ENCODE measurements around the gene BRD3.
A peak's percentile ranks its signal among the peaks of the same experiment; 100 is the strongest.

Gene BRD3

GRCh38 chr9:134061019-134061687 lies 6.7 kb downstream of the BRD3 start:
- Mint-ChIP-seq H3K4me1 (ENCODE audit: low read depth) (peaks cover 53% of the 10 kb centered on the region), H3K36me3 (no peaks in the 10 kb centered on the region), H3K9me3 (ENCODE audit: low read depth) (no peaks in the 10 kb centered on the region), H3K27ac (peak overlapping the region; percentile 34), H3K27me3 (no peaks in the 10 kb centered on the region), H3K4me3 (no peak overlapping the region)

GRCh38 chr9:134060546-134060945 lies 7.3 kb downstream of the BRD3 start:
- no peaks in the 10 kb centered on the region for H3K9me3 Mint-ChIP-seq (ENCODE audit: low read depth)
- no peak overlapping the region for H3K4me3 Mint-ChIP-seq
- no peaks in the 10 kb centered on the region for H3K27me3 Mint-ChIP-seq
- H3K36me3 Mint-ChIP-seq: no peaks in the 10 kb centered on the region
- H3K4me1 Mint-ChIP-seq (ENCODE audit: low read depth): peaks cover 47% of the 10 kb centered on the region
- no peak overlapping the region for H3K27ac Mint-ChIP-seq

- H3K4me1 Mint-ChIP-seq (ENCODE audit: low read depth): peaks cover 45% of the 10 kb centered on the region
These were observed 8.0 kb downstream of the BRD3 start for GRCh38 chr9:134059661-134060395.

GRCh38 chr9:134059188-134059641 lies 8.6 kb downstream of the BRD3 start:
- Mint-ChIP-seq H3K36me3 (no peaks in the 10 kb centered on the region), H3K9me3 (ENCODE audit: low read depth) (no peaks in the 10 kb centered on the region), H3K4me1 (ENCODE audit: low read depth) (peaks cover 40% of the 10 kb centered on the region), H3K4me3 (no peak overlapping the region), H3K27me3 (no peaks in the 10 kb centered on the region), H3K27ac (no peak overlapping the region)

More at GRCh38 chr9:134059661-134060395, 8.0 kb downstream of the BRD3 start:
- no peaks in the 10 kb centered on the region for H3K9me3 Mint-ChIP-seq (ENCODE audit: low read depth)
- no peaks in the 10 kb centered on the region for H3K36me3 Mint-ChIP-seq
- H3K27me3 Mint-ChIP-seq: no peaks in the 10 kb centered on the region
- H3K4me3 Mint-ChIP-seq: no peak overlapping the region
- no peak overlapping the region for H3K27ac Mint-ChIP-seq

GRCh38 chr9:134058716-134059115 lies 9.1 kb downstream of the BRD3 start:
- no peaks in the 10 kb centered on the region for H3K27me3 Mint-ChIP-seq
- no peak overlapping the region for H3K4me3 Mint-ChIP-seq
- H3K36me3 Mint-ChIP-seq: no peaks in the 10 kb centered on the region
- no peak overlapping the region for H3K27ac Mint-ChIP-seq
- peaks cover 39% of the 10 kb centered on the region for H3K4me1 Mint-ChIP-seq (ENCODE audit: low read depth)
- no peaks in the 10 kb centered on the region for H3K9me3 Mint-ChIP-seq (ENCODE audit: low read depth)

GRCh38 chr9:134057751-134058701 lies 9.8 kb downstream of the BRD3 start:
- no peak overlapping the region for H3K4me3 Mint-ChIP-seq
- H3K9me3 Mint-ChIP-seq (ENCODE audit: low read depth): no peaks in the 10 kb centered on the region
- peaks cover 34% of the 10 kb centered on the region for H3K4me1 Mint-ChIP-seq (ENCODE audit: low read depth)
- no peak overlapping the region for H3K27ac Mint-ChIP-seq
- H3K27me3 Mint-ChIP-seq: no peaks in the 10 kb centered on the region
- no peaks in the 10 kb centered on the region for H3K36me3 Mint-ChIP-seq

GRCh38 chr9:134057307-134057657 lies 10.5 kb downstream of the BRD3 start:
- Mint-ChIP-seq H3K27me3 (no peaks in the 10 kb centered on the region), H3K9me3 (ENCODE audit: low read depth) (no peaks in the 10 kb centered on the region), H3K36me3 (no peaks in the 10 kb centered on the region), H3K4me3 (no peak overlapping the region), H3K4me1 (ENCODE audit: low read depth) (peaks cover 30% of the 10 kb centered on the region), H3K27ac (no peak overlapping the region)

- H3K27ac Mint-ChIP-seq: no peak overlapping the region
- no peaks in the 10 kb centered on the region for H3K27me3 Mint-ChIP-seq
- H3K4me3 Mint-ChIP-seq: no peak overlapping the region
- no peaks in the 10 kb centered on the region for H3K36me3 Mint-ChIP-seq
- no peaks in the 10 kb centered on the region for H3K9me3 Mint-ChIP-seq (ENCODE audit: low read depth)
- peaks cover 29% of the 10 kb centered on the region for H3K4me1 Mint-ChIP-seq (ENCODE audit: low read depth)
These were observed 11.1 kb downstream of the BRD3 start for GRCh38 chr9:134056483-134057306.

GRCh38 chr9:134055981-134056461 lies 11.8 kb downstream of the BRD3 start:
- Mint-ChIP-seq H3K36me3 (peaks cover 2% of the 10 kb centered on the region), H3K9me3 (ENCODE audit: low read depth) (no peaks in the 10 kb centered on the region), H3K4me3 (no peak overlapping the region), H3K27me3 (no peaks in the 10 kb centered on the region), H3K4me1 (ENCODE audit: low read depth) (peaks cover 27% of the 10 kb centered on the region), H3K27ac (no peak overlapping the region)

- H3K36me3 Mint-ChIP-seq: peaks cover 2% of the 10 kb centered on the region
- H3K27ac Mint-ChIP-seq: no peak overlapping the region
These were observed 12.7 kb downstream of the BRD3 start for GRCh38 chr9:134054891-134055811.

GRCh38 chr9:134053941-134054761 lies 13.7 kb downstream of the BRD3 start:
- no peaks in the 10 kb centered on the region for H3K9me3 Mint-ChIP-seq (ENCODE audit: low read depth)
- no peak overlapping the region for H3K4me3 Mint-ChIP-seq
- H3K27ac Mint-ChIP-seq: no peak overlapping the region
- peaks cover 2% of the 10 kb centered on the region for H3K36me3 Mint-ChIP-seq
- H3K27me3 Mint-ChIP-seq: no peaks in the 10 kb centered on the region
- H3K4me1 Mint-ChIP-seq (ENCODE audit: low read depth): peaks cover 15% of the 10 kb centered on the region

More at GRCh38 chr9:134054891-134055811, 12.7 kb downstream of the BRD3 start:
- Mint-ChIP-seq H3K4me3 (no peak overlapping the region), H3K9me3 (ENCODE audit: low read depth) (no peaks in the 10 kb centered on the region), H3K4me1 (ENCODE audit: low read depth) (peaks cover 18% of the 10 kb centered on the region), H3K27me3 (no peaks in the 10 kb centered on the region)

- no peaks in the 10 kb centered on the region for H3K27me3 Mint-ChIP-seq
- H3K27ac Mint-ChIP-seq: no peak overlapping the region
- H3K4me3 Mint-ChIP-seq: no peak overlapping the region
These were observed 14.4 kb downstream of the BRD3 start for GRCh38 chr9:134053401-134053871.

More at GRCh38 chr9:134053401-134053871, 14.4 kb downstream of the BRD3 start:
- H3K36me3 Mint-ChIP-seq: peaks cover 2% of the 10 kb centered on the region
- H3K4me1 Mint-ChIP-seq (ENCODE audit: low read depth): peaks cover 10% of the 10 kb centered on the region
- H3K9me3 Mint-ChIP-seq (ENCODE audit: low read depth): no peaks in the 10 kb centered on the region
